HG02884 (cell line): Measurements from ENCODE around the gene CD300LF.
A peak's percentile ranks its signal among the peaks of the same experiment; 100 is the strongest.

Experiments used
- ATAC-seq: cut with Tn5 transposase; IDR thresholded peaks from one replicate; pipeline ENCODE4 v1.9.1; 2021; ENCODE audit warnings: mild to moderate bottlenecking, moderate library complexity; ENCODE audit not compliant: unreplicated experiment

The CD300LF gene

GRCh38 chr17:74712756-74713155 lies at the start of gene CD300LF:
Gene CD300LF (minus strand): TSS chr17:74712923. CDS start chr17:74712866, 57 bp downstream.
- ATAC-seq: no peak

- no peak for ATAC-seq
Measured at GRCh38 chr17:74761931-74762330, 49.2 kb upstream of the CD300LF start.

- ATAC-seq: no peak
Measured at GRCh38 chr17:74761419-74761818, 48.7 kb upstream of the CD300LF start.

GRCh38 chr17:74760404-74761105 lies 47.8 kb upstream of the CD300LF start:
- no peak for ATAC-seq

- no peak for ATAC-seq
Measured at GRCh38 chr17:74759941-74760340, 47.2 kb upstream of the CD300LF start.

- no peak for ATAC-seq
Measured at GRCh38 chr17:74759243-74759801, 46.6 kb upstream of the CD300LF start.

GRCh38 chr17:74758848-74759168 lies 46.1 kb upstream of the CD300LF start:
- ATAC-seq: no peak

- ATAC-seq: no peak
Measured at GRCh38 chr17:74757931-74758847, 45.5 kb upstream of the CD300LF start.

GRCh38 chr17:74757502-74757901 lies 44.8 kb upstream of the CD300LF start:
- ATAC-seq: no peak

- no peak for ATAC-seq
Measured at GRCh38 chr17:74756891-74757290, 44.2 kb upstream of the CD300LF start.

GRCh38 chr17:74755533-74755932 lies 42.8 kb upstream of the CD300LF start:
- ATAC-seq: no peak

- no peak for ATAC-seq
Measured at GRCh38 chr17:74754832-74755231, 42.1 kb upstream of the CD300LF start.

- no peak for ATAC-seq
Measured at GRCh38 chr17:74752822-74753401, 40.2 kb upstream of the CD300LF start.

GRCh38 chr17:74752415-74752814 lies 39.7 kb upstream of the CD300LF start:
- no peak for ATAC-seq

- no peak for ATAC-seq
Measured at GRCh38 chr17:74750327-74751069, 37.8 kb upstream of the CD300LF start.

- no peak for ATAC-seq
Measured at GRCh38 chr17:74750039-74750326, 37.3 kb upstream of the CD300LF start.

- ATAC-seq: peak; percentile 4
Measured at GRCh38 chr17:74749279-74750038, 36.7 kb upstream of the CD300LF start.

GRCh38 chr17:74748529-74749278 lies 36.0 kb upstream of the CD300LF start, which contains the start of gene NHERF1:
Gene NHERF1 (plus strand): TSS chr17:74748628. CDS start chr17:74748847, 219 bp downstream.
- peak; percentile 85 for ATAC-seq

GRCh38 chr17:74748279-74748528 lies 35.5 kb upstream of the CD300LF start:
- no peak for ATAC-seq

GRCh38 chr17:74746922-74747321 lies 34.2 kb upstream of the CD300LF start:
- ATAC-seq: no peak
